Gastrocnemius medialis (tissue), 4 donors: ENCODE measurements around the gene BNC1.

Source experiments
- CTCF ChIP-seq, 5 experiments: fragments of 450-650 bp in 3 of 5; fragments of 200-600 bp in 2 of 5; sonication (generic) in 2 of 5; IDR thresholded peaks in 4 of 5; conservative IDR thresholded peaks in 1 of 5; 1 replicate in 4 of 5; 2 replicates in 1 of 5; pipeline ENCODE4 v1.5.1; 2016 to 2019; ENCODE audit warnings: antibody characterized with exemption in 5 of 5, mild to moderate bottlenecking in 3 of 5, moderate library complexity in 3 of 5
- POLR2A ChIP-seq, 2 donors: fragments of 450-650 bp; IDR thresholded peaks; one replicate each; pipeline ENCODE4 v1.6.1; 2017; ENCODE audit warnings: antibody characterized with exemption in 2 of 2, mild to moderate bottlenecking in 2 of 2, moderate library complexity in 2 of 2

DNA sequence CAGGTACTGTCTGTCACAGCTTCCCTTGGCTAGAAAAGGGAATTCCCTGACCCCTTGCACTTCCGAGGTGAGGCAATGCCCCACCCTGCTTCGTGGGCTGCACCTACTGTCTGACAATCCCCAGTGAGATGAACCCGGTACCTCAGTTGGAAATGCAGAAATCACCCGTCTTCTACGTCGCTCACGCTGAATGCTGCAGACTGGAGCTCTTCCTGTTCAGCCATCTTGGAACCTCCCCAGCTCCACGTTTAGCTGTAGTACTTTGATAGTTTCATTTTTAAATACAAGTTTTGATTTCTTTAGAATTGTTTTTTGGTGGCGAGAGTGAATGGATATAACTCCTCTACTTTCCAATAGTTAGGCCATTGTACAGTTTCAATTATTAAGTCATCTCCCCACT, 59.0 kb downstream of the BNC1 start:
- TF ChIP-seq CTCF (IDR thresholded peaks at IDR 0.05 in 4 of 5, conservative IDR thresholded peaks at IDR 0.05 in 1 of 5) (no peak), POLR2A (IDR thresholded peaks at IDR 0.05) (no peak)
